GM18873 (cell line): ENCODE data around the gene DOLK.
A peak's percentile ranks its signal among the peaks of the same experiment; 100 is the strongest.
"Not testable (repeated sequence)": the region's sequence is repeated elsewhere in the genome, so short reads cannot be mapped to it uniquely, and the experiment has no call there.

ENCODE experiments used
- ATAC-seq: cut with Tn5 transposase; IDR thresholded peaks from one replicate; pipeline ENCODE4 v1.9.1; 2021; ENCODE audit warnings: mild to moderate bottlenecking, moderate library complexity, moderate number of reproducible peaks; ENCODE audit not compliant: unreplicated experiment, low FRiP score

Gene DOLK

GRCh38 chr9:128947527-128948301 is at the start of gene DOLK, which contains the start of gene NUP188:
DOLK (minus strand) TSS chr9:128947603; CDS start chr9:128947303, 300 bp downstream.
NUP188 (plus strand) TSS chr9:128947699; CDS start chr9:128947720, 21 bp downstream.
- ATAC-seq = peak; percentile 62

- ATAC-seq = no peak
These were observed 48.4 kb upstream of the DOLK start for GRCh38 chr9:128995791-128996190.

GRCh38 chr9:128992995-128993394 is 45.6 kb upstream of the DOLK start:
- ATAC-seq = no peak

GRCh38 chr9:128987805-128988204 is 40.4 kb upstream of the DOLK start:
- no peak for ATAC-seq

- ATAC-seq = no peak
These were observed 39.3 kb upstream of the DOLK start for GRCh38 chr9:128986671-128987070.

- ATAC-seq = no peak
These were observed 36.1 kb upstream of the DOLK start for GRCh38 chr9:128983536-128983935.

DNA sequence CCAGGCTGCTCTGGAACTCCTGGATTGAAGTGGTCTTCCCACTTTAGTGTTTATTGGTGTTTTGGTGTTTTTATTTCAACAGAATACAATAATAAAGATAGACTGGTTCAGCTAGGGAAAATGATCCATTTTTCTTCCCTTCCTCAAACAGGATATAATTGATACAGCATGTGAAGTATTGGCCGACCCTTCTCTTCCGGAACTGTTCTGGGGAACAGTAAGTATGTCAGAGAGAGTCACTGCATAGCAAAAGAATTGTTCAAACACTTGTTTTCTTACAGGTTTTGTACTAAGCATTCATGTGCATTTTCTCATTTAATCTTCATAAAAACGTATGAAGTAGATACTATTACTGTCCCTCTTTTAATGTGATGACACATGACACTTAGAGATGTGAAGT is 31.7 kb upstream of the DOLK start:
- no peak for ATAC-seq

DNA sequence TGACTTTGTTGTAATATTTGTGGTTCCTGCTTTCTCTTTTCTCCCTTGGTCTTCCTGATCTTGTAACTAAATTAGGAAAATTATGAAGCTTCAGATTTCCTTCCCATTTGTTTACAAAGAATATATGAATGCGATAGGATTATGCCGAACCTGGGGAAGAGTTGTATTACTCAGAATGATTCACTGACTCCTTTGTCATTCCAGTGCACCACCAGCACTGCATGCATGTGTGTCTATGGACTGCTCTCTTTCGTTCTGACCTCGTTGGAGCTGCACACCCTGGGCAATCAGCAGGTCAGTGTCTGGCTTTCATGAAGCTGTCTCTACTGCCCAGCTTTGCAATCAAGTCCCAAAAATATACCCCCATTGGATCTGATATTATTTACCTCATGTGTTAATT is 25.6 kb upstream of the DOLK start:
- no peak for ATAC-seq

DNA sequence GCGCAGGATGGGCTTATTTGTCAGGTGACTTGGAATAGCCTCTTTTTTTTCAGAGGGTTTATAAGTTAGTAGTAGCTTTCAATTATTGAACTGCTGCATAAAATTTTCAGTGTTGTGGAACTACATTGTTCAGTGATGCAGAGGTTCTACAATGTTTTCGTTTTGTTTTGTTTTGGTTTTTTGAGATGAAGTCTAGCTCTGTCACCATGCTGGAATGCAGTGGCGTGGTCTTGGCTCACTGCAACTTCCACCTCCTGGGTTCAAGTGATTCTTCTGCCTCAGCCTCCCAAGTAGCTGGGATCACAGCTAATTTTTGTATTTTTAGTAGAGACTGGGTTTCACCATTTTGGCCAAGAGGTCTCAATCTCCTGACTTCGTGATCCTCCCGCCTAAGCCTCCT is 22.1 kb upstream of the DOLK start:
- no peak for ATAC-seq

DNA sequence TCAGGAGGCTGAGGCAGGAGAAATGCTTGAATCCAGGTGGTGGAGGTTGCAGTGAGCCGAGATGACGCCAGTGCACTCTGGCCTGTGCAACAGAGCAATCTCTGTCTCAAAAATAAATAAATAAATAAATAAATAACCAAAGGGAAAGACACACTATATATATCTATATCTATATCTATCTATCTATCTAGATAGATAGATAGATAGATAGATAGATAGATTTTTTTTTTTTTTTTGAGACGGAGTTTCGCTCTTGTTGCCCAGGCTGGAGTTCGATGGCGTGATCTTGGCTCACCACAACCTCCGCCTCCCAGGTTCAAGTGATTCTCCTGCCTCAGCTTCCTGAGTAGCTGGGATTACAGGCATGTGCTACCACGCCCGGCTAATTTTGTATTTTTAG is 14.0 kb upstream of the DOLK start:
- ATAC-seq = not testable (repeated sequence)

GRCh38 chr9:128947277-128947526 is 201 bp downstream of the DOLK start:
- no peak for ATAC-seq

DNA sequence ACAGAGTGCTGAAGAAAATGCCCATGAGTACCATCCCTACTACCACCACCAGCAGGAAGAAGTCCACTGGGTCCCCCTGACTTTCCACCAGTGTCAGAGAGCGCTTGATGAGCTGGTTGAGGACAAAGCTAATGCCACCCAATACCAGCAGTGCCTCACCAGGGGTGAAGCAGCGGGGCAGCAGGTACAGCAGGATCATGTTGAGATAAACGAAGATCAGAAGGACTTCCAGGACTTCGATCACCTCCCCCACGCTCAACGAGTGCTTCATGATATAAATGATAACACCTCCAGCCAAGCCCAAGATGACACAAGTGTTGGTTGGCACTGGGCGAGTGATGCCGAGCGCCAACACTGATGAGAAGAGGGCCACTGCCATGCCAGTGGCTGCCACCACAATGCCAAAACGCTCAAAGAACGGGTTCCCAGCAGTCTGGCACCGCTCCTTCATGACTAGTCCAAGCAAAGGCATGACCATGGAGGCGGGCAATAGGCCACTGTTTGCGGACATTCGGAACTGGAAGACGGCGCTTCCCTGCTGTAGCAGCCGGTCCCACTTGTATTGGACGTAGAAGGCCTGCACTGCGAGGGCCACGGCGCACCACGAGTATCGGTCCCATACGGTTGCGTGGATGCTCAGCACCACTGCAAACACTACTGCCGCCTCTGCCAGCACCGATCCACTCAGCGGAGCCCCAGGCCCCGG is 679 bp downstream of the DOLK start:
- no peak for ATAC-seq

GRCh38 chr9:128945798-128946501 is 1.5 kb downstream of the DOLK start:
- no peak for ATAC-seq

- not testable (repeated sequence) for ATAC-seq
These were observed 2.4 kb downstream of the DOLK start for GRCh38 chr9:128944966-128945365.

DNA sequence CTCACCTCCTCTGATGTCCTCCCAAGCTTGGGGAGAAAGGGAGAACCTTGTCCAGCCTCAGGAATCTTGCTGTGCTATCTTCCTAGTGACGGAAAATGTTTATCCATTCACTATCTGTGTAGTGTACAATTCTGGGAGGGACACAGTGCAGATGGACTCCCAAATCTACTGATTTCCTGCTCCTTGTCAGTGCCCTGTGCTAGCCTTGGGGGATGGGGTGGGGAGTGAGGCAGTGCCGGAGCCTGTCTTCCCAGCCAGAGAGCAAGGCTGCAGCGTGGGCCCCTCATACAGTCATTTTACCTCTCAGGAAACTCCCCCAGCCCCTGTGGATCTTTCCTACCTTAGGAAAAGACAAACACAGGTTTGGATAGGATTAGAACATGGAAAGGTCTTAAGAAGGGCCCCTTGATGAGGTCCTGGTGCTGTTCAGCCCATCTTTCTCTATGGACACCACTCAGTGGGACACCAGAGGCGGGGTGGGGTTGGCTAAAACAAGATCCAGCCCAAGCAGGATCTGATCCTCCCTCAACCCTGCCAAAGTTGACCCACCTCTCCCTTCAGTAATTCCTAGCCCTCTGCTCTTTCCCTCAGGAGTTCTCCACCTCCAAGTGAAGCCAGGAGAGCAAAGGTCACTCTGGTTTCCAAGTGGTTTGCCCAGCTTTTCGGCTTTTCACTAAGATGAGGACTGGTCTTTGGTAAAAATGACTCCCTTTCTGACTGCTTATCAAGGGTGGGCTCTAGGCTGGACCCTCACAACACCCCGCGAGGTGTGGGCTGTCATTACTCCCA is 3.4 kb downstream of the DOLK start:
- no peak for ATAC-seq

GRCh38 chr9:128940946-128941755 is 6.3 kb downstream of the DOLK start:
- no peak for ATAC-seq

- ATAC-seq = no peak
These were observed 7.0 kb downstream of the DOLK start for GRCh38 chr9:128940271-128940921.

DNA sequence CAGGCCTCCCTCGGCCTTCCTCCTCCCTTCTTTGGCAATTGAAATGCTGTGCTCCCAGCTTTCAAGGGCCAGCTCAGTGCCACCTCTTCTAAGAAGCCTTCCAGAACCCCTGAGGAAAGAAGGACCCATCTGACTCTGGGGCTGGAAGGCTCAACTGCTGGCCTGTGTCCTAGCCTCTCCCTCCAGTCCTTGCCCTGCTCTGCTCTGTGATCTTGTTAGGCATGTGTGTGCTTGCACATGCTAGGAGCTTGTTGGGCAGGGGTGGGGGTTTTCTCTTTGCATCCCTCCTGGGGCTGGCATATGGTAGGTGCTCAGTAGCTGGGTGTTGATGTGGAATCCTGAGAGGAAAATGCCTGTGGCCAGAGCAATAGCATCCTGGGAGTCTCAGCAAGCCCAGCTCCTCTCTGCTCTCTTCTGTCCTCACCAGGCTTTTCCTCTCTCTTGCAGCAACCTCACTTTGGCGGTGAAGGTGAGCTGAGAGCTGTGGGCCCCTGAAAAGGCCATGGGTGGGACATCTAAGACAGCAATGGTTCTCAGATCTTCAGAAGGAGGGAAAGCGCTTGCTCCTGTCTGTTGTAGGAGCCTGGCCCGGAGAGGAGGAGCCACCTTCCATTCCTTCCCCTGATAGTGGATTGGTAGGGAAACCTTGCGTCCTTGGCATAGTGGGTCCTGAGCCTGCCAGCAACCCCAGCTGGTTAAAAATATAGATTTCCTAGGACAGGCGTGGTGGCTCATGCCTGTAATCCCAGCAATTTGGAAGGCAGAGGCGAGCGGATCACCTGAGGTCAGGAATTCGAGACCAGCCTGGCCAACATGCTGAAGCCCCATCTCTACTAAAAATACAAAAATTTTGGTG is 9.9 kb downstream of the DOLK start:
- no peak for ATAC-seq
